Activated CD4-positive, alpha-beta memory T cell treated with anti-CD3 and anti-CD28 coated beads for 36 hours (primary cell): ENCODE measurements around the gene ODAPH. TPM values are rescaled to one million over a fixed set of nuclear protein-coding genes. Genes with fewer than 3 reads are reported as not detected.
"Not testable (repeated sequence)": the region's sequence is repeated elsewhere in the genome, so short reads cannot be mapped to it uniquely, and the experiment has no call there.

Source experiments
- CTCF ChIA-PET: fragments of 350-600 bp; sonication (Branson Sonifier 250); formaldehyde crosslinking; loops from one replicate; lab custom pipeline; 2021; ENCODE audit warnings: antibody characterized with exemption, inconsistent platforms; lab: Charles Lee
- POLR2A ChIA-PET: fragments of 350-600 bp; sonication (Branson Sonifier 250); formaldehyde crosslinking; loops from one replicate; lab custom pipeline; 2021; ENCODE audit warnings: antibody characterized with exemption; lab: Charles Lee
- DNase-seq: peaks from one replicate; pipeline ENCODE4 v3.0.0-alpha.2; 2020
- H3K27ac Mint-ChIP-seq: one replicate; pipeline ENCODE4 v1.8.0; 2021; ENCODE audit warnings: mixed read lengths
- H3K27me3 Mint-ChIP-seq: one replicate; pipeline ENCODE4 v1.8.0; 2021; ENCODE audit warnings: mixed read lengths
- H3K36me3 Mint-ChIP-seq: one replicate; pipeline ENCODE4 v1.8.0; 2021; ENCODE audit warnings: mixed read lengths
- H3K4me1 Mint-ChIP-seq: one replicate; pipeline ENCODE4 v1.8.0; 2021; ENCODE audit warnings: low read depth, mixed read lengths
- H3K4me3 Mint-ChIP-seq: one replicate; pipeline ENCODE4 v1.8.0; 2021; ENCODE audit warnings: mild to moderate bottlenecking, mixed read lengths
- H3K9me3 Mint-ChIP-seq: one replicate; pipeline ENCODE4 v1.8.0; 2021; ENCODE audit warnings: mixed read lengths
- intact Hi-C: fragments of 100-400 bp; cut with micrococcal nuclease; formaldehyde crosslinking; loops from one replicate; pipeline ENCODE4 v1.15.1; 2023
- total RNA-seq, 2 experiments: library from RNA; stranded (reverse); gene quantifications; one replicate each; pipeline ENCODE4 v1.2.3, GENCODE V29; 2021

ODAPH gene
- total RNA-seq, 2 experiments from 2014 or later = 0.27 TPM; not detected in 1

- CTCF ChIA-PET = no interaction called here
- no peak for DNase-seq
- Mint-ChIP-seq H3K27ac (no peak overlapping the region), H3K36me3 (peaks cover 42% of the 10 kb centered on the region), H3K4me3 (no peak overlapping the region), H3K27me3 (no peaks in the 10 kb centered on the region), H3K4me1 (peaks cover 8% of the 10 kb centered on the region), H3K9me3 (no peaks in the 10 kb centered on the region)
- intact Hi-C loops = no loop called here
- POLR2A ChIA-PET = no interaction called here
Observed at GRCh38 chr4:75525086-75525485, 30.8 kb upstream of the ODAPH start.

GRCh38 chr4:75525910-75526309 lies 30.0 kb upstream of the ODAPH start:
- no peak overlapping the region for H3K4me3 Mint-ChIP-seq
- no peaks in the 10 kb centered on the region for H3K27me3 Mint-ChIP-seq
- ChIA-PET POLR2A (no interaction called here), CTCF (no interaction called here)
- intact Hi-C loops = no loop called here
- DNase-seq = no peak
- peaks cover 6% of the 10 kb centered on the region for H3K4me1 Mint-ChIP-seq
- no peak overlapping the region for H3K27ac Mint-ChIP-seq
- peaks cover 1% of the 10 kb centered on the region for H3K9me3 Mint-ChIP-seq
- peaks cover 48% of the 10 kb centered on the region for H3K36me3 Mint-ChIP-seq

- no peak for DNase-seq
- Mint-ChIP-seq H3K27me3 (no peaks in the 10 kb centered on the region), H3K36me3 (peaks cover 58% of the 10 kb centered on the region), H3K4me1 (peaks cover 6% of the 10 kb centered on the region), H3K27ac (no peak overlapping the region), H3K9me3 (peaks cover 11% of the 10 kb centered on the region), H3K4me3 (no peak overlapping the region)
- intact Hi-C loops = no loop called here
- POLR2A ChIA-PET = no interaction called here
- CTCF ChIA-PET = interaction anchor here (0.6 kb wide), 1 partner anchor 15 kb away, joined by 3 read pairs; no protein-coding TSS in a partner anchor
Observed at GRCh38 chr4:75527482-75527881, 28.4 kb upstream of the ODAPH start.

- no peaks in the 10 kb centered on the region for H3K27me3 Mint-ChIP-seq
- peaks cover 2% of the 10 kb centered on the region for H3K4me1 Mint-ChIP-seq
- peaks cover 56% of the 10 kb centered on the region for H3K36me3 Mint-ChIP-seq
- intact Hi-C loops = no loop called here
- no peak overlapping the region for H3K4me3 Mint-ChIP-seq
- H3K27ac Mint-ChIP-seq = no peak overlapping the region
- no peak for DNase-seq
- CTCF ChIA-PET = no interaction called here
- peaks cover 21% of the 10 kb centered on the region for H3K9me3 Mint-ChIP-seq
- POLR2A ChIA-PET = no interaction called here
Observed at GRCh38 chr4:75530556-75531322, 25.1 kb upstream of the ODAPH start.

- intact Hi-C loops, H3K4me3 Mint-ChIP-seq: not testable (repeated sequence)
- peaks cover 52% of the 10 kb centered on the region for H3K36me3 Mint-ChIP-seq
Observed at GRCh38 chr4:75531536-75532143, 24.2 kb upstream of the ODAPH start.

GRCh38 chr4:75533339-75533887 lies 22.5 kb upstream of the ODAPH start:
- Mint-ChIP-seq H3K36me3 (peaks cover 43% of the 10 kb centered on the region), H3K9me3 (peaks cover 21% of the 10 kb centered on the region)
- intact Hi-C loops, POLR2A ChIA-PET, H3K27me3 Mint-ChIP-seq, H3K27ac Mint-ChIP-seq, DNase-seq, H3K4me1 Mint-ChIP-seq, CTCF ChIA-PET, H3K4me3 Mint-ChIP-seq: not testable (repeated sequence)

More at GRCh38 chr4:75531536-75532143, 24.2 kb upstream of the ODAPH start:
- H3K4me1 Mint-ChIP-seq, H3K27ac Mint-ChIP-seq, DNase-seq, CTCF ChIA-PET, POLR2A ChIA-PET, H3K27me3 Mint-ChIP-seq: not testable (repeated sequence)
- peaks cover 21% of the 10 kb centered on the region for H3K9me3 Mint-ChIP-seq

- H3K4me3 Mint-ChIP-seq, intact Hi-C loops, DNase-seq, H3K4me1 Mint-ChIP-seq, H3K27ac Mint-ChIP-seq, CTCF ChIA-PET, H3K27me3 Mint-ChIP-seq, POLR2A ChIA-PET: not testable (repeated sequence)
- Mint-ChIP-seq H3K9me3 (peaks cover 21% of the 10 kb centered on the region), H3K36me3 (peaks cover 43% of the 10 kb centered on the region)
Observed at GRCh38 chr4:75533926-75534325, 21.9 kb upstream of the ODAPH start.

GRCh38 chr4:75537308-75537707 lies 18.6 kb upstream of the ODAPH start:
- CTCF ChIA-PET, H3K27me3 Mint-ChIP-seq, DNase-seq, intact Hi-C loops, H3K9me3 Mint-ChIP-seq, H3K27ac Mint-ChIP-seq, POLR2A ChIA-PET, H3K4me1 Mint-ChIP-seq, H3K4me3 Mint-ChIP-seq: not testable (repeated sequence)
- H3K36me3 Mint-ChIP-seq = peaks cover 12% of the 10 kb centered on the region

- H3K4me1 Mint-ChIP-seq = no peaks in the 10 kb centered on the region
- no peak overlapping the region for H3K27ac Mint-ChIP-seq
- intact Hi-C loops = no loop called here
- CTCF ChIA-PET = interaction anchor here (0.6 to 0.7 kb wide), 2 partner anchors 15 to 61 kb away, joined by 3 read pairs; no protein-coding TSS in a partner anchor
- H3K4me3 Mint-ChIP-seq = no peak overlapping the region
- H3K9me3 Mint-ChIP-seq = no peaks in the 10 kb centered on the region
- no peak for DNase-seq
- peaks cover 2% of the 10 kb centered on the region for H3K36me3 Mint-ChIP-seq
- POLR2A ChIA-PET = no interaction called here
- no peaks in the 10 kb centered on the region for H3K27me3 Mint-ChIP-seq
Observed at GRCh38 chr4:75542824-75543223, 13.0 kb upstream of the ODAPH start.

GRCh38 chr4:75544220-75544619 lies 11.6 kb upstream of the ODAPH start:
- H3K4me1 Mint-ChIP-seq, DNase-seq, H3K27ac Mint-ChIP-seq, H3K27me3 Mint-ChIP-seq, H3K9me3 Mint-ChIP-seq, POLR2A ChIA-PET, H3K4me3 Mint-ChIP-seq, H3K36me3 Mint-ChIP-seq, CTCF ChIA-PET, intact Hi-C loops: not testable (repeated sequence)

- ChIA-PET CTCF (no interaction called here), POLR2A (no interaction called here)
- no peak for DNase-seq
- no peaks in the 10 kb centered on the region for H3K27me3 Mint-ChIP-seq
- no peaks in the 10 kb centered on the region for H3K9me3 Mint-ChIP-seq
- H3K27ac Mint-ChIP-seq = no peak overlapping the region
- intact Hi-C loops = no loop called here
- no peak overlapping the region for H3K4me3 Mint-ChIP-seq
- H3K36me3 Mint-ChIP-seq = peaks cover 2% of the 10 kb centered on the region
- no peaks in the 10 kb centered on the region for H3K4me1 Mint-ChIP-seq
Observed at GRCh38 chr4:75544870-75545269, 11.0 kb upstream of the ODAPH start.

GRCh38 chr4:75545526-75545925 lies 10.3 kb upstream of the ODAPH start:
- H3K9me3 Mint-ChIP-seq = no peaks in the 10 kb centered on the region
- H3K36me3 Mint-ChIP-seq = peaks cover 2% of the 10 kb centered on the region
- intact Hi-C loops = no loop called here
- POLR2A ChIA-PET = no interaction called here
- DNase-seq = no peak
- no peaks in the 10 kb centered on the region for H3K4me1 Mint-ChIP-seq
- H3K4me3 Mint-ChIP-seq = no peak overlapping the region
- CTCF ChIA-PET = no interaction called here
- no peak overlapping the region for H3K27ac Mint-ChIP-seq
- H3K27me3 Mint-ChIP-seq = no peaks in the 10 kb centered on the region
